HG03159 (cell line): ENCODE measurements around the gene NDUFC2.
"Not testable (repeated sequence)": the region's sequence is repeated elsewhere in the genome, so short reads cannot be mapped to it uniquely, and the experiment has no call there.

Experiments used
- ATAC-seq: cut with Tn5 transposase; IDR thresholded peaks from one replicate; pipeline ENCODE4 v1.9.1; 2021; ENCODE audit warnings: mild to moderate bottlenecking, moderate library complexity; ENCODE audit not compliant: unreplicated experiment

NDUFC2 gene

GRCh38 chr11:78031629-78032028 is 48.0 kb downstream of the NDUFC2 start:
- no peak for ATAC-seq

GRCh38 chr11:78030429-78031325 is 49.0 kb downstream of the NDUFC2 start:
- no peak for ATAC-seq

- not testable (repeated sequence) for ATAC-seq
Observed at GRCh38 chr11:78028423-78028822, 51.2 kb downstream of the NDUFC2 start.

GRCh38 chr11:78027759-78028158 is 51.9 kb downstream of the NDUFC2 start:
- ATAC-seq, result no peak

GRCh38 chr11:78025378-78025777 is 54.3 kb downstream of the NDUFC2 start:
- ATAC-seq, result no peak

GRCh38 chr11:78023426-78023825 is 56.2 kb downstream of the NDUFC2 start:
- no peak for ATAC-seq

- no peak for ATAC-seq
Observed at GRCh38 chr11:78022397-78023396, 57.0 kb downstream of the NDUFC2 start, which contains the start of gene KCTD14. Gene KCTD14, minus strand, starts transcription at chr11:78023276. Its CDS starts 27 bp downstream, at chr11:78023249.

GRCh38 chr11:78021611-78022010 is 58.1 kb downstream of the NDUFC2 start:
- ATAC-seq, result no peak

GRCh38 chr11:78020246-78020645 is 59.4 kb downstream of the NDUFC2 start:
- ATAC-seq, result no peak

- no peak for ATAC-seq
Observed at GRCh38 chr11:78019808-78020207, 59.9 kb downstream of the NDUFC2 start.
